HepG2 (cell line): Measurements from ENCODE around the gene CDH23. TPM values are rescaled to one million over a fixed set of nuclear protein-coding genes. Genes with fewer than 3 reads are reported as not detected.

Experiments used
- ATAC-seq: fragments of 200-7000 bp; cut with Tn5 transposase; 3 replicates; pipeline ENCODE4 v1.9.1; 2020; ENCODE audit warnings: mild to moderate bottlenecking, moderate library complexity
- BruUV-seq: library from RNA; stranded (reverse); fragments of 400-500 nt; replicated peaks from 2 replicates; lab custom pipeline; 2021; lab: Mats Ljungman, UMichigan
- CTCF ChIA-PET: fragments of 300-600 bp; formaldehyde crosslinking; extraction: SDS; loops from one replicate; lab custom pipeline; 2021; ENCODE audit warnings: low total read pairs, inconsistent platforms, low intra/inter-chr PET ratio; lab: Yijun Ruan, JAX
- POLR2A ChIA-PET: fragments of 350-600 bp; sonication (Branson Sonifier 250); formaldehyde crosslinking; loops from one replicate; lab custom pipeline; 2020; ENCODE audit warnings: antibody characterized with exemption, inconsistent platforms; lab: Yijun Ruan, JAX
- DNase-seq: peaks from one replicate; pipeline ENCODE4 v3.0.0-alpha.2; 2015; ENCODE audit warnings: low spot score
- FAIRE-seq: peaks from 3 replicates; lab custom pipeline; 2011; peaks lifted over from hg19 to GRCh38; lab: Jason Lieb, UNC
- H2AFZ ChIP-seq: one replicate; pipeline ENCODE4 v1.6.1; 2011; ENCODE audit warnings: low read length, inconsistent platforms
- H3K27ac ChIP-seq: fragments of 300-600 bp; 3 replicates; pipeline ENCODE4 v1.8.0; 2011; ENCODE audit warnings: mixed run types, mild to moderate bottlenecking, mixed read lengths, low read length, inconsistent platforms; ENCODE audit not compliant: insufficient read depth; ENCODE audit errors: extremely low read length
- H3K27me3 ChIP-seq, 2 experiments: fragments of 200-600 bp in 1 of 2; 2 replicates in 1 of 2; 3 replicates in 1 of 2; pipeline versions ENCODE4 v1.6.0 to v1.8.0; 2011; ENCODE audit warnings: low read length in 2 of 2, mild to moderate bottlenecking in 2 of 2, moderate library complexity in 2 of 2, inconsistent platforms in 1 of 2; ENCODE audit not compliant: insufficient read depth in 2 of 2, control insufficient read depth in 1 of 2
- H3K36me3 ChIP-seq, 2 experiments: fragments of 200-600 bp in 1 of 2; replicated peaks in 1 of 2; 2 replicates in 1 of 2; 3 replicates in 1 of 2; pipeline versions ENCODE4 v1.5.1 to v1.8.0; 2011; ENCODE audit warnings: low read length in 2 of 2, inconsistent platforms in 1 of 2; ENCODE audit not compliant: insufficient read depth in 2 of 2, control insufficient read depth in 1 of 2
- H3K4me1 ChIP-seq: 2 replicates; pipeline ENCODE4 v1.5.1; 2012; ENCODE audit warnings: low read length, inconsistent platforms; ENCODE audit not compliant: insufficient read depth
- H3K4me2 ChIP-seq: 2 replicates; pipeline ENCODE4 v1.6.0; 2011; ENCODE audit warnings: low read depth, low read length, inconsistent platforms
- H3K4me3 ChIP-seq, 3 experiments: fragments of 200-600 bp in 1 of 3; sonication (generic), shearing (Covaris generic) in 1 of 3; replicated peaks in 1 of 3; 2 replicates each; pipeline ENCODE4 v1.5.1; 2011 to 2016; ENCODE audit warnings: low read length in 3 of 3, inconsistent platforms in 2 of 3, low read depth in 2 of 3, mild to moderate bottlenecking in 2 of 3, control low read depth in 1 of 3, mixed read lengths in 1 of 3; ENCODE audit not compliant: insufficient read depth in 1 of 3
- H3K79me2 ChIP-seq: one replicate; pipeline ENCODE4 v1.6.1; 2011; ENCODE audit warnings: low read length, inconsistent platforms; ENCODE audit not compliant: insufficient read depth
- H3K9ac ChIP-seq: 2 replicates; pipeline ENCODE4 v1.6.0; 2011; ENCODE audit warnings: mild to moderate bottlenecking, low read depth, low read length, inconsistent platforms; ENCODE audit not compliant: insufficient read depth
- H3K9me3 ChIP-seq: 2 replicates; pipeline ENCODE4 v1.5.1; 2012; ENCODE audit warnings: mild to moderate bottlenecking, low read length
- H4K20me1 ChIP-seq: 2 replicates; pipeline ENCODE4 v1.6.0; 2011; ENCODE audit warnings: inconsistent platforms, mild to moderate bottlenecking, low read length, moderate library complexity; ENCODE audit not compliant: insufficient read depth
- ARNT ChIP-seq: fragments of 450-650 bp; IDR thresholded peaks from 2 replicates; pipeline ENCODE4 v1.6.1; 2017
- E2F1 ChIP-seq: sonication (generic); formaldehyde crosslinking; IDR thresholded peaks from 2 replicates; pipeline ENCODE4 v1.5.0; 2020; ENCODE audit warnings: missing genetic modification reagents
- FOXK2 ChIP-seq: fragments of 450-650 bp; IDR thresholded peaks from 2 replicates; pipeline ENCODE4 v1.6.1; 2016
- HMGXB3 ChIP-seq: sonication (generic); formaldehyde crosslinking; IDR thresholded peaks from 2 replicates; pipeline ENCODE4 v1.4.0; 2020; ENCODE audit warnings: missing genetic modification reagents, borderline replicate concordance
- SP140L ChIP-seq: sonication (generic); formaldehyde crosslinking; IDR thresholded peaks from 2 replicates; pipeline ENCODE4 v1.4.0; 2020; ENCODE audit warnings: missing genetic modification reagents, borderline replicate concordance
- STAT6 ChIP-seq: sonication (generic); formaldehyde crosslinking; IDR thresholded peaks from 2 replicates; pipeline ENCODE4 v1.4.0; 2020; ENCODE audit warnings: missing genetic modification reagents, mild to moderate bottlenecking, borderline replicate concordance
- TOE1 ChIP-seq: sonication (generic); formaldehyde crosslinking; IDR thresholded peaks from 2 replicates; pipeline ENCODE4 v1.4.0; 2020; ENCODE audit warnings: mild to moderate bottlenecking, missing genetic modification reagents
- ZNF205 ChIP-seq: IDR thresholded peaks from 2 replicates; pipeline ENCODE4 v1.6.1; 2018; ENCODE audit warnings: missing biosample characterization, missing genetic modification reagents
- ZNF468 ChIP-seq: sonication (generic); formaldehyde crosslinking; IDR thresholded peaks from 2 replicates; pipeline ENCODE4 v1.8.0; 2022; ENCODE audit warnings: mild to moderate bottlenecking, moderate library complexity, missing genetic modification reagents
- ZSCAN9 ChIP-seq: IDR thresholded peaks from 2 replicates; pipeline ENCODE4 v1.6.1; 2016; ENCODE audit warnings: borderline replicate concordance
- WGBS: methylation state at CpG from one replicate; pipeline ENCODE4 v1.1.6; 2017; ENCODE audit warnings: low lambda C conversion rate; 5-methylcytosine and 5-hydroxymethylcytosine counted together
- in situ Hi-C: cut with HindIII; loops from 2 replicates; pipeline ENCODE4 v1.10.0; 2017; ENCODE audit warnings: low pct_unique_long_range_greater_than_20kb; ENCODE audit not compliant: extremely low pct_ligation_motif_present
- intact Hi-C: fragments of 100-400 bp; cut with micrococcal nuclease; formaldehyde crosslinking; loops from one replicate; pipeline ENCODE4 v1.10.0; 2022; ENCODE audit not compliant: unreplicated experiment
- polyA plus RNA-seq, 8 experiments: library from polyadenylated mRNA; depleted of rRNA in 3 of 8; stranded (reverse) in 7 of 8; unstranded in 1 of 8; fragments of >200 nt; fragmentation: Illumina TruSeq in 4 of 8; extraction: Trizol in 4 of 8; gene quantifications; 2 replicates each; pipeline versions ENCODE4 v1.2.1 to v1.2.3, GENCODE V29; 2011 to 2016; ENCODE audit warnings: low read depth in 4 of 8, missing spikeins in 1 of 8, mixed read lengths in 1 of 8; ENCODE audit not compliant: insufficient read depth in 1 of 8
- total RNA-seq, 5 experiments: library from RNA; depleted of rRNA; stranded (reverse); fragments of >200 nt; fragmentation: Illumina TruSeq; extraction: Trizol; gene quantifications; 2 replicates each; pipeline ENCODE4 v1.2.3, GENCODE V29; 2016; ENCODE audit warnings: low read depth in 1 of 5

Gene CDH23
- total and polyA plus RNA-seq, 2 of the 13 experiments (the other 11 are each of a cell fraction or from before 2014, with no cell fraction given) = 0.13 TPM; not detected in 1

- TF ChIP-seq ZNF468 (no peak), E2F1 (no peak), ZNF205 (CRISPR knock-in tag) (no peak), TOE1 (CRISPR knock-in tag) (no peak), HMGXB3 (CRISPR knock-in tag) (no peak), ARNT (no peak)
Measured at GRCh38 chr10:71439670-71440425, 43.1 kb downstream of the CDH23 start (continued).

GRCh38 chr10:71440506-71441035, 43.9 kb downstream of the CDH23 start:
- peaks cover 3 to 32% of the 10 kb centered on the region in 2 experiments; a peak in 3 of 5 replicates for H3K27me3 ChIP-seq
- no peak overlapping the region for H3K27ac ChIP-seq
- H3K9me3 ChIP-seq = no peaks in the 10 kb centered on the region
- H3K4me2 ChIP-seq = no peak overlapping the region
- intact Hi-C loops = no loop called here
- no peaks in the 10 kb centered on the region for H4K20me1 ChIP-seq
- DNase-seq (no peak), FAIRE-seq (no peak), ATAC-seq (no peak)
- no peak overlapping the region for H3K9ac ChIP-seq
- no peaks in the 10 kb centered on the region for H3K4me1 ChIP-seq
- H3K36me3 ChIP-seq = no peaks in the 10 kb centered on the region
- in situ Hi-C loops = no loop called here
- no TSS peak for BruUV-seq
- WGBS = 11% methylated on average over 4 of the region's 9 CpGs
- H2AFZ ChIP-seq = no peak overlapping the region
- no peaks in the 10 kb centered on the region for H3K79me2 ChIP-seq
- H3K4me3 ChIP-seq = no peak overlapping the region
- POLR2A ChIA-PET = no interaction called here
- TF ChIP-seq SP140L (CRISPR knock-in tag) (no peak), FOXK2 (no peak), STAT6 (no peak), ZSCAN9 (CRISPR knock-in tag) (no peak)
- CTCF ChIA-PET = no interaction called here
